ENCODE data around the gene PRKCI.

DNA sequence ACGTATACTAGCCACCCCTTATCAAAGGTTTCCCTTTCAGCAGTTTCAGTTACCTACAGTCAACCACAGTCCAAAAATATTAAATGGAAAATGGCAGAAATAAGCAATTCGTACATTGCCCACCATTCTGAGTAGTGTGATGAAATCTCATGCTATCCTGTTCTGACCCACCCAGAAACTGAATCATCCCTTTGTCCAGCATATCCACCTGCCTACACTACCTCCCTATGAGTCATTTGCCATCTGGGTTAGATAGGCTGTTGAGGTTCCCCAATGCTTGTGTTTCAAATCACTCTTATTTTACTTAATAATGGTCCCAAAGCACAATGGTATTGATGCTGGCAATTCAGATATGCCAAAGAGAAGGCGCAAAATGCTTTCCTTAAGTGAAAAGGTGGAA lies 25.4 kb upstream of the PRKCI start:
- no peak for TF ChIP-seq POLR2A (IDR thresholded peaks at IDR 0.05; ENCODE audit: low read depth, low read length)
- TF ChIP-seq POLR2AphosphoS5 (IDR thresholded peaks at IDR 0.05; ENCODE audit: low read depth, low read length) = no peak
